Activated B cell treated with CpG ODN at 0.5 μM for 24 hours (primary cell): Measurements from ENCODE around the gene N4BP3. TPM values are rescaled to one million over a fixed set of nuclear protein-coding genes. Genes with fewer than 3 reads are reported as not detected.

ENCODE experiments used
- ATAC-seq: fragments of 200-7000 bp; cut with Tn5 transposase; one replicate; pipeline ENCODE4 v1.10.0; 2021; ENCODE audit warnings: low read depth, mild to moderate bottlenecking, moderate library complexity
- CTCF ChIA-PET: fragments of 350-600 bp; sonication (Branson Sonifier 250); formaldehyde crosslinking; loops from one replicate; lab custom pipeline; 2021; ENCODE audit warnings: antibody characterized with exemption; lab: Charles Lee
- POLR2A ChIA-PET: fragments of 350-600 bp; sonication (Branson Sonifier 250); formaldehyde crosslinking; loops from one replicate; lab custom pipeline; 2021; ENCODE audit warnings: antibody characterized with exemption; lab: Charles Lee
- DNase-seq: peaks from one replicate; pipeline ENCODE4 v3.0.0; 2022
- H3K27ac Mint-ChIP-seq: one replicate; pipeline ENCODE4 v1.8.0; 2020; ENCODE audit warnings: mixed read lengths
- H3K27me3 Mint-ChIP-seq: one replicate; pipeline ENCODE4 v1.8.0; 2021; ENCODE audit warnings: mixed read lengths
- H3K36me3 Mint-ChIP-seq: one replicate; pipeline ENCODE4 v1.8.0; 2021; ENCODE audit warnings: low read depth, mixed read lengths
- H3K4me1 Mint-ChIP-seq: one replicate; pipeline ENCODE4 v1.8.0; 2021; ENCODE audit warnings: mixed read lengths
- H3K4me3 Mint-ChIP-seq: one replicate; pipeline ENCODE4 v1.8.0; 2020; ENCODE audit warnings: mild to moderate bottlenecking, mixed read lengths
- H3K9me3 Mint-ChIP-seq: one replicate; pipeline ENCODE4 v1.8.0; 2020; ENCODE audit warnings: mixed read lengths
- intact Hi-C: fragments of 100-400 bp; cut with micrococcal nuclease; formaldehyde crosslinking; loops from one replicate; pipeline ENCODE4 v1.15.1; 2024
- total RNA-seq: library from RNA; stranded (reverse); gene quantifications from 2 replicates; pipeline ENCODE4 v1.2.3, GENCODE V29; 2022
- TF ChIP-seq, protein P1 (sequence below): fragments of 200-600 bp; IDR thresholded peaks from one replicate; pipeline ENCODE4 v1.8.0; 2022; ENCODE audit warnings: antibody characterized with exemption, mild to moderate bottlenecking

N4BP3 gene
- total RNA-seq, 1 donor from 2014 or later = 18.1 TPM

DNA sequence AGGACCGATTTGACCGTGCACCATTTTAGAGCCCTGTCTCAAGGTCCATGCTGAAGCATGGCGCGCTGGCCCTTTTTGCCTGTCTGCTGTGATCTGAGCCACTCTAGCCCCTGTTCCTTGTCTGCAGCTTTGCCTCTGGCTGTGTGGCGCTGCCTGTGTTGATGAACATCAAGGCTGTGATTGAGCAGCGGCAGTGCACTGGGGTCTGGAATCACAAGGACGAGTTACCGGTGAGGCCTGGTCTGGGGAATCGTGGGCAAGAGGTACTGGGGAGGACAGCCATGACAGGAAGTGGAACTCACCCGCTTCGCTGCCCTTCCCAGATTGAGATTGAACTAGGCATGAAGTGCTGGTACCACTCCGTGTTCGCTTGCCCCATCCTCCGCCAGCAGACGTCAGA is 34.1 kb downstream of the N4BP3 start:
- POLR2A ChIA-PET = no interaction called here
- Mint-ChIP-seq H3K9me3 (no peaks in the 10 kb centered on the region), H3K36me3 (peaks cover 87% of the 10 kb centered on the region)

DNA sequence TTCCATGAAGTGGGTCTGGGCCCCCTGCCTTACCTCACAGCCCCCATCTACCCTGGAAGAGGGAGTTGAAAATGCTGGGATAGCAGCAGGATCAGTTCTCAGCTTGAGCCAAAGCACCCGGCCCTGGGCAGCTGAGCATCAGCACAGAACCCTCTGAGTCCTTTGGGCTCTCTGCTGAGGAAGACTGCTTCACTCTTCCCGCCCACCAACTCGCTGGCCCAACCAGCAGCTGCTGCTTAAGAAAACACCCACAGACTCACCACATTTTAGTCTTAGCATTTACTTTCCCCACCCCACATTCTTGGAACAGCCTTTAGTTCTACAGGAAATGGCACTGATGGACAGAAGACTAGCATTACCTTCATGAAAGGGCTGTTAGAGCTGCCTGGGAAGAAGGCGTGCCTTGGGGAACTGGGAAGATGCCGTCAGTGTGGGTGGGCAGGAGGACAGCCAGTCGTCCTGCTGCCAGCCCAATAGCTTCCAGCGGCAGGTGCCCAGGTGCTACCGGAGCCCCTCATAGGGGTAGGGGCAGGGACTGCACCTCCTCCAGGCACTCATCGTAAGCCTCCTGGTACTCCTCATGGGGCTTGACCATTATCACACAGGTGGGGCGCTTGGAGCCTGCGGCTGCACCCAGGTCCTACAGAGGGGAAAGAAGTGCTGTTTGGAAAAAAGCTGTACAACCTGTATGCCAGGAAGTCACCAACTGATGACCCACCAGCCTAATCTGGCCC is 36.0 kb downstream of the N4BP3 start:
- Mint-ChIP-seq H3K9me3 (no peaks in the 10 kb centered on the region), H3K27ac (no peak overlapping the region), H3K4me3 (no peak overlapping the region), H3K4me1 (peaks cover 29% of the 10 kb centered on the region), H3K36me3 (peaks cover 76% of the 10 kb centered on the region), H3K27me3 (no peaks in the 10 kb centered on the region)
- CTCF ChIA-PET = interaction anchor here (0.9 to 11.3 kb wide), 2 partner anchors 29 to 72 kb away, joined by 3 to 190 read pairs; no protein-coding TSS in a partner anchor
- no peak for ATAC-seq
- intact Hi-C loops = no loop called here
- POLR2A ChIA-PET = interaction anchor here (2.9 kb wide), 1 partner anchor 17 kb away, joined by 10 read pairs; the partner anchor contains the start of gene RMND5B
- TF ChIP-seq, protein P1, sequence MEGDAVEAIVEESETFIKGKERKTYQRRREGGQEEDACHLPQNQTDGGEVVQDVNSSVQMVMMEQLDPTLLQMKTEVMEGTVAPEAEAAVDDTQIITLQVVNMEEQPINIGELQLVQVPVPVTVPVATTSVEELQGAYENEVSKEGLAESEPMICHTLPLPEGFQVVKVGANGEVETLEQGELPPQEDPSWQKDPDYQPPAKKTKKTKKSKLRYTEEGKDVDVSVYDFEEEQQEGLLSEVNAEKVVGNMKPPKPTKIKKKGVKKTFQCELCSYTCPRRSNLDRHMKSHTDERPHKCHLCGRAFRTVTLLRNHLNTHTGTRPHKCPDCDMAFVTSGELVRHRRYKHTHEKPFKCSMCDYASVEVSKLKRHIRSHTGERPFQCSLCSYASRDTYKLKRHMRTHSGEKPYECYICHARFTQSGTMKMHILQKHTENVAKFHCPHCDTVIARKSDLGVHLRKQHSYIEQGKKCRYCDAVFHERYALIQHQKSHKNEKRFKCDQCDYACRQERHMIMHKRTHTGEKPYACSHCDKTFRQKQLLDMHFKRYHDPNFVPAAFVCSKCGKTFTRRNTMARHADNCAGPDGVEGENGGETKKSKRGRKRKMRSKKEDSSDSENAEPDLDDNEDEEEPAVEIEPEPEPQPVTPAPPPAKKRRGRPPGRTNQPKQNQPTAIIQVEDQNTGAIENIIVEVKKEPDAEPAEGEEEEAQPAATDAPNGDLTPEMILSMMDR = no peak
- DNase-seq = no peak

More for the DNA sequence above, 34.1 kb downstream of the N4BP3 start:
- Mint-ChIP-seq H3K27ac (peak overlapping the region; percentile 41), H3K27me3 (no peaks in the 10 kb centered on the region), H3K4me3 (no peak overlapping the region), H3K4me1 (peaks cover 12% of the 10 kb centered on the region)
- intact Hi-C loops = no loop called here
- ATAC-seq (no peak), DNase-seq (no peak)
- TF ChIP-seq, protein P1 = no peak
- CTCF ChIA-PET = interaction anchor here (1.5 to 11.3 kb wide), 2 partner anchors 12 to 71 kb away, joined by 4 to 190 read pairs; no protein-coding TSS in a partner anchor

DNA sequence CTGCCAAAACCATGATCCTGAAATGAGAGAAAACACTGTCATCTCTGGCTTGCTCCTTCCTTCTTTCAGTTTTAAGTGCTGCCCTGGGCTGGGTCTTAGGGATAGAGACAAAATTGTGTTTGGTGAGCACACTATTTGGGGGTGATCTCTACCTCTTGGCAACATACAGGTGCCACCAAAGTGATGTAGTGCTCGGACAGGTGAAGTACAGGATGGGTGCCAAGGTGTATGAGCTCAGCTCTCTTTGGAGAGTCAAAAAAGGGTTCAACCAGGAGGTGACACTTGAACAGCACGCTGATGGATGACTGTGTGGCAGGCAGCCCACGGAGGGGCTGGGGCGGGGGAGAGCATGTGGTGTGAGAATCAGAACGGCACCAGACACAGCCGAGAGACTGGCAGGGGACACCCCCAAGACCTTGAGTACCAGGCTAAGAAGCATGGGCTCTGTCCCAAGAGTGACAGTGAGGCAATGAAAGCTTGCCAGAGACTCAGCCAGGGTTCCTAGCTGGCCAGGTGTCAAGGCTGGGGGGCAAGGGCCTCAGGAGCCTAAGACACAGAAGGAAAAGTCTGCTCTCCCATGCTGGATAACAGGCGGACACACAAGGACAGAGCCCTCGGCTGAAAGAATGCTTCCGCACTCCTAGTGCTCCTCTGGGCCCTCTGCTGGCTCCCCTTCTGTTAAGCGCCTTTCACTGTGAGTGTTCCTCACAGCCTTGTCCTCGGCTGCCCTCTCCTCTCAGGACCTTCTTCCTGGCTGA is 37.8 kb downstream of the N4BP3 start:
- TF ChIP-seq, protein P1 = no peak
- Mint-ChIP-seq H3K27ac (no peak overlapping the region), H3K9me3 (no peaks in the 10 kb centered on the region), H3K4me3 (no peak overlapping the region), H3K36me3 (peaks cover 67% of the 10 kb centered on the region), H3K4me1 (peaks cover 37% of the 10 kb centered on the region), H3K27me3 (no peaks in the 10 kb centered on the region)
- intact Hi-C loops = loop anchor here (5.0 to 10.0 kb wide), 3 partner anchors 546 to 1546 kb away; partner anchors contain the start of genes B4GALT7, CANX and MXD3
- CTCF ChIA-PET = interaction anchor here (11.3 kb wide), 1 partner anchor 74 kb away, joined by 190 read pairs; no protein-coding TSS in a partner anchor
- ATAC-seq (no peak), DNase-seq (no peak)
- POLR2A ChIA-PET = interaction anchor here (2.9 kb wide), 1 partner anchor 19 kb away, joined by 10 read pairs; the partner anchor contains the start of gene RMND5B

DNA sequence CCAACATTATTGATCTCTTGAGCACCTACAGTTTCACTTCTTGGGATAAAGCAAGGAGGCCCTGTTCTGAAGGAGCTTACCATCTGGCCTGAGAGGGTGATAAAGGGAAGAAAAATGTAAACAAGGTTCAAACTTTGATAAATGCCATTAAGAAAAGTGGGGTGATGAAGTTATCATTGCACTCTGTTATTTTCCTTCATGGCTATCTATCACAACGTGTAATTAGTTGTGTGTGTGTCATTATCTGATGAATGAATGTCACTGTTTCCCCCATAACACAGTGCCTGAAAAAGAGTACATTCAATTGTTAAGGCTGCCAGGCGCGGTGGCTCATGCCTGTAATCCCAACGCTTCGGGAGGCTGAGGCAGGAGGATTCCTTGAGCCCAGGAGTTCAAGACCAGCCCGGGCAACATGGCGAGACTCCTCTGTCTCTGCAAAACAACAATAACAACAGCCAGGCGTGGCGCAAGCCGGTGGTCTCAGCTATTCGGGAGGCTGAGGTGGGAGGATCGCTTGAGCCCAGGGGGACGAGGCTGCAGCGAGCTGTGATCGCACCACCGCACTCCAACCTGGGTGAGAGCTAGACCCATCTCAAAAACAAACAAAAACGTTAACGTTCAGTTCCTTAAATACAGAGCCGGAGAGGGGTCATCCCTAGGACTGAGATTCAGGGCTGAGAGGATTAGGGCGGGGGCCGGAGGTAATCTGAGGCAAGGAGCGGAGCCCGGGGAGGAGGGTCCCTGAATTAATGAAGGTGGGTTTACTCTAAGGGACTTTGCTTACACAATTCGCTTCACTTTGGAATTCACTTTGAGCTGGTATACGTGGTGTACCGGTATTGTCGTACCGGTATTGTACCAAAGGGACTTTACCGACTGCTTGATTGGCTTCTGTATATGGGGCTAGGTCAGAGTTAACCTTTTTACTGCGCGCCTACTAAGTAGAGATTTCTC is 39.4 kb downstream of the N4BP3 start:
- peaks cover 37% of the 10 kb centered on the region for H3K4me1 Mint-ChIP-seq
- ChIA-PET POLR2A (interaction anchor here (0.6 to 2.2 kb wide), 7 partner anchors 14 to 52 kb away, joined by 3 to 21 read pairs (median 9); partner anchors contain the start of genes HNRNPAB and N4BP3), CTCF (interaction anchor here (0.9 to 3.9 kb wide), 4 partner anchors 8 to 76 kb away, joined by 3 to 30 read pairs (median 6); no protein-coding TSS in a partner anchor)
- no peaks in the 10 kb centered on the region for H3K27me3 Mint-ChIP-seq
- DNase-seq = no peak
- H3K9me3 Mint-ChIP-seq = no peaks in the 10 kb centered on the region
- ATAC-seq = no peak
- H3K36me3 Mint-ChIP-seq = peaks cover 50% of the 10 kb centered on the region
- intact Hi-C loops = loop anchor here (1.0 to 10.0 kb wide), 6 partner anchors 22 to 1545 kb away; partner anchors contain the start of genes B4GALT7, CANX, HNRNPAB and MXD3
- TF ChIP-seq, protein P1 = no peak
- peak overlapping the region; percentile 83 for H3K27ac Mint-ChIP-seq
- peak overlapping the region; percentile 96 for H3K4me3 Mint-ChIP-seq
